VCaP (cell line): Measurements from ENCODE around the gene MINDY4B.

Experiments used
- H3K27ac ChIP-seq: fragments of 450-650 bp; 2 replicates; pipeline ENCODE4 v1.5.1; 2017
- TF ChIP-seq, protein P1 (sequence below): fragments of 450-650 bp; conservative IDR thresholded peaks from 2 replicates; pipeline ENCODE4 v1.5.1; 2017; ENCODE audit warnings: mild to moderate bottlenecking, moderate library complexity

The MINDY4B gene

DNA sequence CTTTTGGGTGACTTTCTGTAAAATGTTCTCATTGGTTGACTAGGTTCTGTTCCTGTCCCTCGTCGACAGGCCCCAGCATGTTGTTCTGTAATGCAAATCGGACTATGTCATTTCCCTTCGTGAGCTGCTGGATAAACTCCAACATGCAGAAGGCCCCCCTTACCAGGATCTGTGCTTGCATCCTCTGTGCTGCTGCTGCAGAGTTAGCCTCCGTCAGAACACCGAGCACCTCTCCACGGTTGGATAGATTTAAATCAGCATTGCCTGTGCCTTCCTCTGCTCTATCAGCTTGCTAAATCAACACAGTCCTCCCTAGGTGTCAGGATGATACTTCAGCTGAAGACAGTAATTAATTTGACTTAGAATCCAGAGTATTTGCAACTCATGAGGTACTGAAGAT lies 12.7 kb upstream of the MINDY4B start:
- H3K27ac ChIP-seq, result no peak overlapping the region
- TF ChIP-seq, protein P1, sequence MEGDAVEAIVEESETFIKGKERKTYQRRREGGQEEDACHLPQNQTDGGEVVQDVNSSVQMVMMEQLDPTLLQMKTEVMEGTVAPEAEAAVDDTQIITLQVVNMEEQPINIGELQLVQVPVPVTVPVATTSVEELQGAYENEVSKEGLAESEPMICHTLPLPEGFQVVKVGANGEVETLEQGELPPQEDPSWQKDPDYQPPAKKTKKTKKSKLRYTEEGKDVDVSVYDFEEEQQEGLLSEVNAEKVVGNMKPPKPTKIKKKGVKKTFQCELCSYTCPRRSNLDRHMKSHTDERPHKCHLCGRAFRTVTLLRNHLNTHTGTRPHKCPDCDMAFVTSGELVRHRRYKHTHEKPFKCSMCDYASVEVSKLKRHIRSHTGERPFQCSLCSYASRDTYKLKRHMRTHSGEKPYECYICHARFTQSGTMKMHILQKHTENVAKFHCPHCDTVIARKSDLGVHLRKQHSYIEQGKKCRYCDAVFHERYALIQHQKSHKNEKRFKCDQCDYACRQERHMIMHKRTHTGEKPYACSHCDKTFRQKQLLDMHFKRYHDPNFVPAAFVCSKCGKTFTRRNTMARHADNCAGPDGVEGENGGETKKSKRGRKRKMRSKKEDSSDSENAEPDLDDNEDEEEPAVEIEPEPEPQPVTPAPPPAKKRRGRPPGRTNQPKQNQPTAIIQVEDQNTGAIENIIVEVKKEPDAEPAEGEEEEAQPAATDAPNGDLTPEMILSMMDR, result no peak

DNA sequence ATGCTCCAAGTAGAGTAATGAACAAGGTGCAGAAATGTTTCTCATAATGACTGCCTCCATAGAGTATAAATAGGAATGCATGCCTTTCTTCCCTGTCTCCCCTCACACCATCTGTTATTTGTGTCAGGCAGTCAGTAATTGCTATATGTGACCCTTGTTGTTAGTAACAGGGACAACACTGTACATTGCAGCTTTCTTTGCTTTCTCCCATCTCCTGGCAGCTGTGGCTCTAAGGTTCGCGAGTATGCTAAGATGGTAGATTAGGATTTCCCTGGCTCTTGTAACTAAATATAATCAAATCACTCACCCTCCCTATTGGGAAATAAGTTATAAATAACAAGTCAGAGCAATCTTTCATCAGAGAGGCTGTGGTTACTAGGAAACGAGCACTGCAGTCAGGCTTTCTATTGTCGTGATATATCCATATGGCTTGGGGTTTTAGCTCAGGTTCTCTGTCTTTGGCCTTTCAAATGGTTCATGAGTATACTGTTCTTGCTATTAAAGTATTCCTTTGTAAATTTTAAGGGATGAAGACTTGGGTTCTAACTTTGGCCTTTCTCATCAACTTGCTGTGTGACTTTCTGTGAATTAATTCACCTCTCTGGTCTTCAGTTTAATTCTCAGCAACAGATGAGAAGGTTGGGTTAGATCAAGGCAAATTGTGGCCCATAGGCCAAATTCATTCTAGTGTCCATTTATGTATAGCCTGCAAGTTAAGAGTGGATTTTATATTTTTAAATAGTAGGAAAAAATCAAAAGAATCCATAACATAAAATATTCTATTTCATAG lies 8.1 kb upstream of the MINDY4B start:
- TF ChIP-seq, protein P1, result no peak
- no peak overlapping the region for H3K27ac ChIP-seq

DNA sequence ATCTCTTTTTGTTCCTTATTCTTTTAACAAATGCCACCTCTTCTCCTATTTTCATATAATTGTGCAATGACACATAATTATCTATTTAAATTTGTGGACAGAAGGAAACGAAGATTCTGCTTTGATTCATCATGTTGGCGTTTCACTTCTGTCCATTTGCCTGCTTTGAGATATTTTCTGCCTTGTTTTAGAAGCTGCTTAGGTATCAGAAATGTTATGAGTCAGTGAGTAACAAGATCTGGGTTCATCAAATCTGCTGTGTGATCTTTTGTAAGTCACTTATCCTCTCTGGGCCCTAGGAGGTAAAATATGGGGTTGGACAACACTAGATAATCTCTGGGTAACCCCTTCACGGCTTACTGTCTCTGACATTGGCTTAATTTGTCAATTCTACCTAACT lies 7.3 kb upstream of the MINDY4B start:
- TF ChIP-seq, protein P1, result no peak
- no peak overlapping the region for H3K27ac ChIP-seq

DNA sequence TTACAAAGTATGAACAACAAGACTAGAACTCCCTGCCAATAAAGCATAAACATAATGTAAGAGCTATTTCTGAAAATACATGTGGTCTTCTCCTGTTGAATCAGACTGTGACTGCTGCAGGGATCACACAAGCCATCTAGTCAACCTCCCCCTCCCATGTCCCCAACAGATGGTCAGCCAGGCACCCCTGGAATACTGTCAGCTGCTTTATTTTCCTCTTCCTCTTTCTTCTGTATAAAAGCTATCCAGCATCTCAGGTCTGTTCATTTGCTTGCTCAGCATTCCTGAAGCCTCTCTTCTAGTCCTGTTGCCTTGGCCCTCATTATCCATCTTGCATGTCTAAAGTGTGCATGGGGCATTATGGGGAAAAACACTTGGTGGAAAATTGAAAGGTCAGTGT lies 6.5 kb upstream of the MINDY4B start:
- H3K27ac ChIP-seq, result no peak overlapping the region
- TF ChIP-seq, protein P1, result no peak

DNA sequence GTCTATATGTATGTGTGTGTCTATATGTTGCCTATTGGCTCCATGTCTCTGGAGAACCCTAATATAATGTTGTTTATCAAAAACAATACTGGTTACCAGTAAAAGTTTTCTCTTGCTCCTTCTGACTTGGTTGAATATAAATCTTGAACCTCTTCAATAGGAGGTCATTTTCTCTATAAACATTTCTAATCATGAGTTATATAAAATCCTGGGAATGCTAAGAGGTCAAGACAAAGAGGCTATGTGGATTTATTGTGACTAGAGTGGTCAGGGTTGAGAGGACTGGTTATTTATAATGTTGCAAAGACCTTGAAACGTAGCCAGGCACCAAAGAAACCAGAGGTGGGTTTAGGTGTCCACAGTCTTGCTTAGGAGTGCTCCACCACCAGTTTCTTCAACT lies 1.2 kb upstream of the MINDY4B start:
- H3K27ac ChIP-seq, result no peak overlapping the region; the same call in 1 of the 2 replicates
- TF ChIP-seq, protein P1, result no peak

DNA sequence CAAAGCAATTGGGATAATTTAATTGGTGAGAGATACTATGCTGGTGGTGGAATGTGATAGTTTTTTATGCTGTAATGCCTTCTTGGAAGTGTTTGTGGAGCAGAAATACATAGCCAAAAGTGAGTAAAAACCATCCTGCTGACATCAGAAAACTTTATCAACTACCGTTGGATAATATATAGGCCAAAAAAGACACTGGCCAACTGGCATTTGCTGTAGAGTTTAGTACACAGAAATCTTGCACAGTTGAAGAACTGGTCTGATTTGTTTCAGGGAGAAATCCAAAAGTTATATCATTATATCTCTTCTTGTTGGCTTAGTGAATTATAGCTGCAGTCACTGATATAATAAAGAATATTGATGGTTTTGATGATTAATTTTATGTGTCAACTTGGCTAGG lies 507 bp upstream of the MINDY4B start:
- H3K27ac ChIP-seq, result peak overlapping the region; percentile 19; the same call in 1 of the 2 replicates

DNA sequence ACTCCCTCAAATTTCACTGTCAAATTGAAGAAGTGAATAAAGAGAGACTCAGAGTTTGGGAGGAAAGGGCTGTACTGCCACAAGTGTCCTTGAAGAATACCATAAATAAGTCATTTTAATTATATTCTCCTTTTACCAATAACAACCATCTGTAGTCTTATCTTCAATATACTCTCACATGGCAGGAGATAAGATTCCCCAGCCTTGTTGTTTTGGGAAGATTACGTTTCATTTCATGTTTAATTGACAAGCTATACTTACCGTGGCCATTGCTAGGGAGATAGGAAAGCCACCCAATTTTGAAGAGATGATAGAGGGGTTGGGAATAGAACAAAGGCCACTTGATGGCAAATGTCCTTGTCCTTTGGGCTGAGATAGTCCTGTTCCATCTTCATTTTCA lies 2.3 kb downstream of the MINDY4B start:
- TF ChIP-seq, protein P1, result no peak
- no peak overlapping the region for H3K27ac ChIP-seq

More for the DNA sequence above, 507 bp upstream of the MINDY4B start:
- TF ChIP-seq, protein P1, result no peak
